Kidney tubule cell (primary cell): Measurements from ENCODE around the gene DNAJC4.
A peak's percentile ranks its signal among the peaks of the same experiment; 100 is the strongest.

Experiments used
- DNase-seq: peaks from one replicate; pipeline ENCODE4 v3.0.0-alpha.2; 2018; ENCODE audit warnings: low spot score

Gene DNAJC4

DNA sequence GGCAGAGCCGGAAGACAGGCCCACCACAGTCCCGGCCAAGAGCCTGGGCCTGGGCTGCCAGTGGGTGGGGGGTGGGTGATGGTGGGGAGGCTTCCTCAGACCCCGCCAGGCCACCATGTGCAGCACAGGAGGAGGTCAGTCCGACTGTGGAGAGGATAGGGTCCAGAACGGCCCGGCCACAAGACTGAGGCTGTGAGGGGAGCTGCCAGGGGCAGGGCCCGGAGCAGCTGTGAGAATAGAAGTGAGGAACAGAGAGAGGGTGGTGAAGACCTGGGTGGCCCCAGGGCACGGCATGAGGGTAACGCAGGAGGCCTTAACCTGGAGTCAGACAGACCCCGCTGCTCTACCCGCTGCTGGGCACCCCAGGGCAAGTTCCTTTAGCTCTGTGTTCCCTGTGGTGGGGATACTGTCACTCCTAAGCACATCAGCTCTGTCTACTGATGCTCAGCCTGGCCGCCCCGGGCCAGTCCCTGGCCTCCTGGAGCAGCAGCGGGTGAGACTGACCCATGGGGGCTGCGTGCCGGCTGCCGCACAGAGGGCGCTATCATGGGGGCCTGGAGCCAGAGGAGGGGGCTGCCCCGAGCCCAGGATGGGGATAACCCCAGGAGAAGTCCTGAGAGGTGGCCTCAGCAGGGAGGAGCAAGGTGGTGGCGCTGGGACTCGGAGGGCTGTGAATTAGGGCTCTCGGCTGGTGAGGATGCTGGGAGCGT, 22.1 kb upstream of the DNAJC4 start:
- DNase-seq: no peak

DNA sequence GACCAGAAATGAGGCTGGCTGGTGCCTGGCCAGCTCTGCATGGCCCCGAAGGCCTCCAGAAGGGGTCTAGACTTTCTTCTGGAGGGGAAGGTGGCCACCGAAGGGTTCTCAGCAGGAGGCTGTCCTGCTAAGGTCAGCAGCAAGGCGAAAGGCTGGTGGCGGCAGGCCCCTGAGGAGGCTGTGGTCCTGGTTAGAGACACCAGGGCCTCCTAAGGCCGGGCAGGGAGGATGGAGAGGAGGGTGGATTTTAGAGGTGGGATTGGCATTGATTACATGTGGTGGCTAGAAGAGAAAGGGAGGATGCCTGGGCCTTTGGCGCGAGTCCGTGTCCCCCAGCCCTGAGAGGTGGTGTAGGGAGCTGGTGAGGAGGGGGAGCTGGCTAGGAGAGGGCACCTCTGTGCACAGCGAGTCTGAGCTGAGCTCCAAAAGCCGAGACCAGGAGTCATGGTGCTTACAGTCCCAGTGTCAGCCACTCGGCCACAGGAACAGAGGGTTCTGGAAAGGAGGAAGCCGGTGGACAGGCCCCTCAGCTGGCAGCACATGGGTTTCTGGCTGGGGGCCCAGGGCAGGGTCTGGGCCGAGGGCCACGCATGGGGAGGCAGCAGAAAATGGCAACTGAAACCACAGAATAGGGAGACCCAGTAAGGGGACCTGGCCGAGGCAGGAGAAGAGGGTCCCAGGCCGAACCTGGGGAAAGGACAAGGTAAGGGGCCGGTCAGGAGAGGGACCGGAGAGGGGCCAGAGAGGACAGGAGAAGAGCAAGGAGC, 21.4 kb upstream of the DNAJC4 start:
- no peak for DNase-seq

DNA sequence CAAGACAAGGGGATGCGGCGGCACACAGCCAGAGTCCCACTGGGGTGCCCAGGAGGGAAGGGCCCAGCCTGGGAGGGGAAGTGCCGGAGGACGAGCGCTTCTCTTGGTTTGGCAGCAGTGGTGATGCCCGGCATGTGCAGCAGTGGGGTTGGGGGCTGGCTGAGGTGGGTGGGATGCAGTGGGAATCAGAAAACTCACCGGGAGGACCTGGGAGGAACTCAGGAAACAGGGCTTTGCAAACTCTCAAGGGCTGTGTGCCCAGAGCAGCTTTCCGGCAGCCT, 20.8 kb upstream of the DNAJC4 start:
- no peak for DNase-seq

DNA sequence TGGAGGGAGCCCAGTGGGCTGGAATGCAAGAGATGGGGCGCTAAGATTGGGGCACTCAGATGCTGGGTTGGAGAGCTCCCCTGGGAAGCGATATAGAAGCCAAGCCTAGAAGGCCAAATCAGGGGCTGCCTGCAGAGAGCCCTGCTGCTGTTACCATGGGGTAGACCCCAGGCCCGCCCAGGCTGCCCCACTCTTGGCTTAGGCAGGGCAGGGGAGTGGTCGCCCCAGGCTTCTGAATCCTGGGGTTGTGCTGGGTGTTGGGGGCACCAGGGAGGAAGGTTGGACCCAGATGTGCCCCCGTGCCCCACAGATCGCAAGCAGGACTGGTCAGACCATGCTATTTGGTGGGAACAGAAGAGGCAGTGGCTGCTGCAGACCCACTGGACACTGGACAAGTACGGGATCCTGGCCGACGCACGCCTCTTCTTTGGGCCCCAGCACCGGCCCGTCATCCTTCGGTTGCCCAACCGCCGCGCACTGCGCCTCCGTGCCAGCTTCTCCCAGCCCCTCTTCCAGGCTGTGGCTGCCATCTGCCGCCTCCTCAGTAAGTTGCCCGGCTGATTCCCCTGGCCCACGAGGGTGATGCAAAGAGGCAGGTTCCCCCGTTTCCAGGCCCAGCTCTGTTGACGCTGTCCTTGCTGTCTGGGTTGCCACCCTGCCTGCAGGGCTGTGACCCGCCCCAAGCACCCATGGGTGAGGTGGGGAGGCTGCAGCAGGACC, 19.9 kb upstream of the DNAJC4 start:
- DNase-seq: no peak

DNA sequence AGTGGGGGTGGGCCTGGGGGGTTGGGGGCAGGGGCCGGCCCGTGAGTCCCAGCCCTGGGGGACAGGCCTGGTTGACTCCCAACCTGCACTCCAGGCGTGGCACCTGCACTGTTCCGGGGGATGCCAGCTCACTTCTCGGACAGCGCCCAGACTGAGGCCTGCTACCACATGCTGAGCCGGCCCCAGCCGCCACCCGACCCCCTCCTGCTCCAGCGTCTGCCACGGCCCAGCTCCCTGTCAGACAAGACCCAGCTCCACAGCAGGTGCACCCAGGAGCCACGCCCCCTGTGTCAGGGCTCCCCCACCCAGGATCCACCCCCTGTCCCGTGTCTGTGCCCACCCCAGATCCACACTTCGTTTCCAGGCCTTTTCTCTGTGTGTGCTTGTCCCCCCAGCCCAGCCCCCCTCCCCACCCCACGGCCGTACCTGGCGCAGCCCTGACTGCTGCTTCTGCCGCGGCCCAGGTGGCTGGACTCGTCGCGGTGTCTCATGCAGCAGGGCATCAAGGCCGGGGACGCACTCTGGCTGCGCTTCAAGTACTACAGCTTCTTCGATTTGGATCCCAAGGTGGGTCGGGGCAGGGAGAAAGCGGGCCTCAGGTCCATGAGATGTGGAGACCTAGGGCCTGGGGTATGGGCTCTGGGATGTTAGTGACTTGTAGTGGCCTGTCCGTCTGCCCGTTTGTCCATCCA, 19.0 kb upstream of the DNAJC4 start:
- DNase-seq: no peak

DNA sequence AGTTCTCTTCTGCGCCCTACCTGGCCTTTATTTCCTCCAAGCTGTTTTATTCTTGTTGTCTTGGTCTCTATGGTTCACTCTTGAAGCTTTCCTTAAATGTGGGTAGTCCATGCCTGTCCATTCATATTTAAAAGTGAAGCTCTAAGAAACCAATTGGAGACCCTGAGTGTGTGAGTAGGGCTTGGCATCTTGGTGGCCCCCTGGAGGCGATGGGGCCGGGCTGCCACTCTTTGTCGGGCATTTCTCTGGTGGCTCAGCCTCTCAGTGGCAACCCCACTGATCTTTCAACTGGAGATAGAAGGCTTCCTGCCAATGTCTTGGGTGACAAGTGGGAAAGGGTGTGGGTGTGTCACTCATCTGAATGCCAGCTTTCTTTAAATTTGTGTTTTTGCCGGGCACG, 13.5 kb upstream of the DNAJC4 start:
- no peak for DNase-seq

DNA sequence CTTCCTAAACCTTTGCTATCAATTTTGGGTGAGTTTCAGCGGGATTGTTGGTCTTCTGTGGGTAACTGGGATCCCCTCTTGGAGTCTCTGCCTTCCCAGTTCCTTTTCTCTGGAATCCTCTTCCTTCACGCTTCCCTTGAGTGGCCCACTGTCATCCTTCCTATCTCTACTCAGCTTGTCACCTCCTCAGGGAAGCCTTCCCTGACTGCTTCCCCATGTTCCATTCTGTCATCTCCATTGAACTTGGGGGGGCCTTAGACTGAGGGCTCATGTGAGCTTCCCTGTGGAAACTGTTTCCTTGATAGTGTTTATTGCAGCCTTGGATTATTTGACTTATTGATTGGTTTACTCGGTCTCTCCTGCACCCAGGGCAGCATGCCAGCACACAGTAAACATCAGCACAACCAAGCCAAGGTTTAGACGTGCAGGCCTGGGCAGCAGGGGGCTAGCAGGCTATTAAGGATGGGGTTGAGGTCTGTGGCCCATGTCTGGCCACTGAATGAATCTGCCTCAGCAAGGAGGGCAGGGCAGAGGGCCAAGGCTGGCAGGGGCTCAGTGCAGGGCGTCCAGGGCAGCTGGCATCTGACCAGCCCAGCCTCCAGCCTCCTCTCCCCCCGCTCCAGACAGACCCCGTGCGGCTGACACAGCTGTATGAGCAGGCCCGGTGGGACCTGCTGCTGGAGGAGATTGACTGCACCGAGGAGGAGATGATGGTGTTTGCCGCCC, 11.6 kb upstream of the DNAJC4 start:
- DNase-seq: no peak

DNA sequence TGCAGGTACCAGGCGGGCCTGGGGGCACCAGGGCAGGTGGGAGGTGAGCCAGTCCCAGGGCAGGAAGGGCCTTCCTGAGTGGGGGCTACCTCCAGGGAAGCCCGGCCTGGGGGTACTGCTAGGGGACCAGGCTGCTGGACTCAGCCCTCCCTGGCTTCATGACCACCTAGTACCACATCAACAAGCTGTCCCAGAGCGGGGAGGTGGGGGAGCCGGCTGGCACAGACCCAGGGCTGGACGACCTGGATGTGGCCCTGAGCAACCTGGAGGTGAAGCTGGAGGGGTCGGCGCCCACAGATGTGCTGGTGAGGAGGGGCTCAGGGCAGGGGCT, 11.0 kb upstream of the DNAJC4 start:
- DNase-seq: no peak

DNA sequence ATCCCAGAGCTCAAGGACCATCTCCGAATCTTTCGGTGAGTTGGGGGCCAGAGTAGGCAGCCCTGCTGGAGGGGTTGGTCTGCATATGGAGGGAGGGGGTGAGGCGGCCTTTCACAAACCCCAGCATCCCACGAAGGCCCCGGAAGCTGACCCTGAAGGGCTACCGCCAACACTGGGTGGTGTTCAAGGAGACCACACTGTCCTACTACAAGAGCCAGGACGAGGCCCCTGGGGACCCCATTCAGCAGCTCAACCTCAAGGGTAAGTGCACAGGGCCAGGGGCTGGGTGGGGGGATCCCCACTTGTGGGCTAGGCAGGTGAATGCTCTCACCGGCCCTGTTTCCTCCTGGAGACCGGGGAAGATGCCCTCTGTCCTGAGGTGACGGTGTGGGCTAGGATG, 10.6 kb upstream of the DNAJC4 start:
- DNase-seq: no peak

DNA sequence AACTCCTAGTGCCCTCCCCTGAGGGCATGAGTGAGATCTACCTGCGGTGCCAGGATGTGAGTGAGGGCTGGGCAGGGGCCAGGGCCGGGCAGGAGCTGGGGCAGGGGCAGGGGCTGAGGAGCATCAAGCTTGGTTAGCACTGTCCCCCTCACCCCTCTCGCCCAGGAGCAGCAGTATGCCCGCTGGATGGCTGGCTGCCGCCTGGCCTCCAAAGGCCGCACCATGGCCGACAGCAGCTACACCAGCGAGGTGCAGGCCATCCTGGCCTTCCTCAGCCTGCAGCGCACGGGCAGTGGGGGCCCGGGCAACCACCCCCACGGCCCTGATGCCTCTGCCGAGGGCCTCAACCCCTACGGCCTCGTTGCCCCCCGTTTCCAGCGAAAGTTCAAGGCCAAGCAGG, 10.1 kb upstream of the DNAJC4 start:
- no peak for DNase-seq

DNA sequence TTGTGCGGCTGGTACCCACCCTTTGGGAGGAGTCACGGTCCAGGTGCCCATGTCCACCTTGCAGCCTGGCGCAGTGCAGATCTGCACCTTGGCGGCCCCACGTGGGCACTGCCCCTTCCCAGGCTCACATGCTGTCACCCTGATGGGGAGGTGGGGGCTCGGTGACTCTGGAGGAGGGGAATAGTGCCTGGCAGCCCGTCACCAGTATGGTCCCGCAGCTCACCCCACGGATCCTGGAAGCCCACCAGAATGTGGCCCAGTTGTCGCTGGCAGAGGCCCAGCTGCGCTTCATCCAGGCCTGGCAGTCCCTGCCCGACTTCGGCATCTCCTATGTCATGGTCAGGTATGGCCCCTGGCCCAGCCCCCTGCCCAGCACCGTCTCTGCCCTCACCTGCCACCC, 9.6 kb upstream of the DNAJC4 start:
- DNase-seq: no peak

DNA sequence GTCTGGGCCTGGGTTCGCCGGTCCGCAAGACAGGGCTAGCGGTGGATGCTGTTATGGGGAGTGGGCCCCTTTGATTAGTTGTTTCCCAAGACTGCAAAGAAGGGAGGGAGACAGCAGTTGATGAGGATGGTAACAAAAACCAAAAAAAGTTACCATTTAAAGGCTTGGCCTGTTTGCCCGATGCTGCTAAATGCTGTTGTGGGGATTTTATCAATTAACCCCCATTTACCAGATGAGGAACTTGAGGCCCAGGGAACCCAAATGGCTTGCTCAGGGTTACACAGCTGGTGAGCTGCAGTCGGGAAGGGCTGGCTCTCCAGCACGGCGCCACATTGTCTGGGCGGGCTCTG, 7.7 kb upstream of the DNAJC4 start:
- DNase-seq: no peak

DNA sequence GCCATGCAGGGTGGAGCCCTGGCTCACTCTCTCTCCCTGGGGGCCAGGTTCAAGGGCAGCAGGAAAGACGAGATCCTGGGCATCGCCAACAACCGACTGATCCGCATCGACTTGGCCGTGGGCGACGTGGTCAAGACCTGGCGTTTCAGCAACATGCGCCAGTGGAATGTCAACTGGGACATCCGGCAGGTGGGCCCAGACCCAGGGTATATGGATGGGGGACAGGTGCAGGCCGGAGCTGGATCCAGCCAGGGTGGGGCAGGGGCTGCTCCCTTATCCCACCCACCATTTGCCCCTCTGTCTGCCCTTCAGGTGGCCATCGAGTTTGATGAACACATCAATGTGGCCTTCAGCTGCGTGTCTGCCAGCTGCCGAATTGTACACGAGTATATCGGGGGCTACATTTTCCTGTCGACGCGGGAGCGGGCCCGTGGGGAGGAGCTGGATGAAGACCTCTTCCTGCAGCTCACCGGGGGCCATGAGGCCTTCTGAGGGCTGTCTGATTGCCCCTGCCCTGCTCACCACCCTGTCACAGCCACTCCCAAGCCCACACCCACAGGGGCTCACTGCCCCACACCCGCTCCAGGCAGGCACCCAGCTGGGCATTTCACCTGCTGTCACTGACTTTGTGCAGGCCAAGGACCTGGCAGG, 7.2 kb upstream of the DNAJC4 start:
- no peak for DNase-seq

DNA sequence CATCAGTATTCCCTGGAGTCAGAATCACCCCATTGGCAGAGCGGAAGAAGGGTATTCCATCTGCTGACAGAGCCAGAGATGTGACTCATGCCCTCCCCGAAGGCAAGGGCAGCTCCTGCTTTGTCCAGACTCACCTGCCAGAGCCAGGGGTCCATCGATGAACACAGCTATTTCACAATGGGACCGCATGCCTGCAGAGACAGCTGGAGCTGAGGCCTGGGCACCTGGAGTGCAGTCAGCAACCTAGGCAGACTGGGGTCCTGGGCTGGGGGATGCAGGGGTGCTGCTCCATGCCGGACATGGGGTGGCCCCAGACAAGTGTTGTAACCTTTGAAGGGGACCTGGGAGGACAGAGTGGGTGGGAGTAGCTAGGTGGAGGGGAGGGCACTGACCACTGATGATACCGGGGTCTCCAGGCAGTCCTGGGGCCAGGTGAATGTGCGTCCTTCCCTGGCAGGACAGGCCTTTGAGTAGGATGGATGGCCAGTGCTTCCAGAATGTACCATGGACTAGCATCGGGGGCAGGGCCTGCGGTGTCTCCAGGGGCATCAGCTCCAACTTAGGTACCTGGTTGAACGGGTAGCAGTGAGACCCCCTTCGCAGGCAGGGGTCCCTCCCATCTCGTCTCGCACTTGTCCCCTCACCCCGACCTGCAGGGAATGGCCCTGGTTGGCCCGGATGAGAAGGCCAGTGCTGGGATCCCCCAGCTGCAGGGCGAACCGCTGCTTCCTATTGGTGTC, 6.0 kb upstream of the DNAJC4 start:
- DNase-seq: peak; percentile 43

DNA sequence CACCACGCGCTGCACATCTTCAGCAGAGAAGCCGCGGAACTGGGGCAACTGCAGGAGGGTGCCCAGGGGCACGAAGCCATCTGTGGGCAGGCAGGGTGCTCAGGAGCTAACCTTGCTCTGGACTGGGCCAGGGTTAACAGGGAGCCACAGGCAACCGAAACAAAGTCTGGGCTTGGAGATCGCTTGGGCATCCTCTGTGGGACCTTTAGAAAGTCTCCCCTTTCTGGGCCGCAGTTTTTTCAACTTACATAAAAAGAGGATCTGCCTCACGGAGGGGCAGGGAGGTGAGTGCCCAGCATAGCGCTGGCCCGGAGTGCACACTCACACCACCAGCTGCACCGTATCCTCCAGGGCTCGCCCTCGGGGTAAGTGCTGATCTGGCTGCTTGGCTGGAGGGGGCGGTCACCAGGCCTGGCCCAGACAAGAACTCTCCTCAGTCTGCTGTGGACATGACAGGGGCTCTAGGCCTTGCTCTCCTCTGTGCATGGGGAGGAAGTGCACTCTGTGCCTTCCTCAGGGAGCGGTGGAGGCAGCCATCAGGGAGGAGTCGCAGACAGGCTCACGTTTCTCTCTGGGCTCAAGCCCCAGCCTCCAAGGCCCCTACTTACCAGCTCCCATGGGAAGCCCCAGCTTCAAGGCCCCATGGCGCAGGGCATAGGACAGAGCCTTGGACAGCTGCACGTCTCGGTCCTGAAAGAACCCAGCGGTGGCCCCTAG, 5.3 kb upstream of the DNAJC4 start:
- no peak for DNase-seq

DNA sequence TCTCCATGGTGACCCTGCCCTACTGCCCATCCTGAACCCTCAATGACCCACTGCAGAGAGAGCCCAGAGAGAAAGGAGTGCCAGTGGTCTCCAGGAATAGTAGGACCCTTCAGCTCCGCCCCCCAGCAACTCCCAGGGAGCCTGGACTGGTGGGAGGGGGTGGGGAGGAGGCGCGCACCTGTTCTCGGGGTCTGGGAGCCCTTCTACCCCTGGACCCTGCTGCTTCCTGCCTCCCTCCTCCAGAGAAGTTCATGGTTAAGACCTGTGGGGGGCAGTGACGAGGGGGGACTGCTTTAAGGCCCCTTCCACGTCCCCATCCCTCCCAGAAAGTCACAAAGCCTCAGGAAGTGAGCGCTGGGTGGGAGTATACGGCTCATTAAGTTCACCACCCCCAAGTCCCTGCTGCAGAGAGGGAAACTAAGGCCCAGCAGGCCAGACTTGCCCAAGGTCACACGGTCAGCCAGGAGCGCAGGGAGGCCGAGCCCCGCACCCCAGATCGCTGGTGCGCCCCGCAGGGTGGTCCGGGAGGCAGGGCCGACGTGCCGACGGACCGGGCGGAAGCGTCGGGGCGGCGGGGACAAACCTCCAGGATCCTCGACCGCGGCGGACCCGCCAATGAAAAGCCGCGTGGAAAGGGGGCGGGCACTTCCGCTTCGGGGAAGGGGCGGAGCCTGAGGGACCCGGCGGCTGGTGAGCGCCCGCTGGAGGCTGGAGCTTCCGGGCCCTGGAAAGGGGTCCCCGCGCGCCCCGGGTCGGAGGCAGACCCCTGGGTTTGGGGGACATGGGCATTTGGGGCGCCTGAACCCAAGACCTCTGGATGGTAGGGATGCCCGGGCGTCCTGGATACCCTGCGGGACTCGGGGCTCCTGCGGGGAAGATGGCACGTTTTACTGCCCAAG, 4.5 kb upstream of the DNAJC4 start, which contains the start of the genes NUDT22 and TRPT1:
NUDT22 (plus strand) TSS at position 667 of the 899 bp plus-strand sequence. CDS start 379 bp downstream, outside the sequence.
TRPT1 (minus strand) TSS at position 579 of the 899 bp plus-strand sequence; CDS start at position 253, 326 bp downstream.
- peak; percentile 84 for DNase-seq

DNA sequence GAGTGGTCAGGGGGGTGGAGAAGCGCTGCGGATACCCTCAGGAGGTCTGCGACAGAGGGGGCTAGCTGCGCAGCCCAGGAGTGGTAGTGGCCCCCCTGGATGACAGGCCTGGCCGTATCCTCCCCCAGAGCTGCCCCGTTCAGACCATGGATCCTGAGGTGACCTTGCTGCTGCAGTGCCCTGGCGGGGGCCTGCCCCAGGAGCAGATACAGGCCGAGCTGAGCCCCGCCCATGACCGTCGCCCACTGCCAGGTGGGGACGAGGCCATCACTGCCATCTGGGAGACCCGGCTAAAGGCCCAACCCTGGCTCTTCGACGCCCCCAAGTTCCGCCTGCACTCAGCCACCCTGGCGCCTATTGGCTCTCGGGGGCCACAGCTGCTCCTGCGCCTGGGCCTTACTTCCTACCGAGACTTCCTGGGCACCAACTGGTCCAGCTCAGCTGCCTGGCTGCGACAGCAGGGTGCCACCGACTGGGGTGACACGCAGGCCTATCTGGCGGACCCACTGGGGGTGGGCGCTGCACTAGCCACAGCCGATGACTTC, 3.8 kb upstream of the DNAJC4 start:
- peak; percentile 47 for DNase-seq

DNA sequence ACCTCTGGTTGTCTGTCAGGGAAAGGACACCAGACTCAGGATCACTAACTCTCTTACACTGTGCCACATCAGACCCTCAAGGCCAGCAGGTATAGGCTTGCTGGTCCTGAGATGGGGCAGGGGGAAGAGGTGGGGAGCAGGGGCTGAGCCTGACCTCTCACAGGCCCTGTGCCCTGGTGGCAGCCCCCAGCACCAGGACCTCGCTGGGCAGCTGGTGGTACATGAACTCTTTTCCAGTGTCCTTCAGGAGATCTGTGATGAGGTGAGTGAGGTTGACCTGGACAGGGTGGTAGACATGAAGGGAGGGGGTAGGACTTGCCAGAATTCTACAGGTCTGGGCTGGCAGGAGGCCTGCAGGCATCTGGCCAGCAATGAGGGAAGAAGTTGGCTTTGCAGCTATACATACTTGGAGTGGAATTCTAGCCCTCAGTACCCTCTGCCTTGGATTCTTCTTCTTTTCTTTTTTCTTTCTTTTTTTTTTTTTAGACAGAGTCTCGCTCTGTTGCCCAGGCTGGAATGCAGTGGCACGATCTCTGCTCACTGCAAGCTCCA, 2.9 kb upstream of the DNAJC4 start:
- no peak for DNase-seq
